ENCODE data around the gene STRA6.

Gene STRA6

GRCh38 chr15:74209560-74209958 lies 7.0 kb upstream of the STRA6 start:
- Histone ChIP-seq H3K27ac (ENCODE audit: low read depth, low read length) (no peak overlapping the region), H3K27me3 (ENCODE audit: control insufficient read depth, insufficient read depth, low read length) (no peaks in the 10 kb centered on the region), H3K4me1 (ENCODE audit: control insufficient read depth, insufficient read depth, low read length) (no peaks in the 10 kb centered on the region), H3K9ac (ENCODE audit: low read length) (no peak overlapping the region), H3K4me3 (ENCODE audit: low read length) (no peak overlapping the region), H3K36me3 (ENCODE audit: control insufficient read depth, insufficient read depth, low read length) (no peaks in the 10 kb centered on the region)

GRCh38 chr15:74208901-74209559 lies 6.4 kb upstream of the STRA6 start:
- Histone ChIP-seq H3K27me3 (ENCODE audit: control insufficient read depth, insufficient read depth, low read length) (no peaks in the 10 kb centered on the region), H3K27ac (ENCODE audit: low read depth, low read length) (no peak overlapping the region), H3K36me3 (ENCODE audit: control insufficient read depth, insufficient read depth, low read length) (no peaks in the 10 kb centered on the region), H3K4me3 (ENCODE audit: low read length) (no peak overlapping the region), H3K9ac (ENCODE audit: low read length) (no peak overlapping the region), H3K4me1 (ENCODE audit: control insufficient read depth, insufficient read depth, low read length) (no peaks in the 10 kb centered on the region)

GRCh38 chr15:74208496-74208895 lies 5.9 kb upstream of the STRA6 start:
- no peak overlapping the region for H3K4me3 ChIP-seq (ENCODE audit: low read length)
- no peak overlapping the region for H3K27ac ChIP-seq (ENCODE audit: low read depth, low read length)
- H3K27me3 ChIP-seq (ENCODE audit: control insufficient read depth, insufficient read depth, low read length) = no peaks in the 10 kb centered on the region
- H3K9ac ChIP-seq (ENCODE audit: low read length) = no peak overlapping the region
- H3K4me1 ChIP-seq (ENCODE audit: control insufficient read depth, insufficient read depth, low read length) = no peaks in the 10 kb centered on the region
- no peaks in the 10 kb centered on the region for H3K36me3 ChIP-seq (ENCODE audit: control insufficient read depth, insufficient read depth, low read length)

- H3K27ac ChIP-seq (ENCODE audit: low read depth, low read length) = no peak overlapping the region
- H3K9ac ChIP-seq (ENCODE audit: low read length) = no peak overlapping the region
- H3K27me3 ChIP-seq (ENCODE audit: control insufficient read depth, insufficient read depth, low read length) = no peaks in the 10 kb centered on the region
- no peaks in the 10 kb centered on the region for H3K36me3 ChIP-seq (ENCODE audit: control insufficient read depth, insufficient read depth, low read length)
- H3K4me1 ChIP-seq (ENCODE audit: control insufficient read depth, insufficient read depth, low read length) = no peaks in the 10 kb centered on the region
- no peak overlapping the region for H3K4me3 ChIP-seq (ENCODE audit: low read length)
Measured at GRCh38 chr15:74207652-74208440, 5.3 kb upstream of the STRA6 start.

GRCh38 chr15:74206801-74207281 lies 4.3 kb upstream of the STRA6 start:
- Histone ChIP-seq H3K4me1 (ENCODE audit: control insufficient read depth, insufficient read depth, low read length) (no peaks in the 10 kb centered on the region), H3K9ac (ENCODE audit: low read length) (no peak overlapping the region), H3K27me3 (ENCODE audit: control insufficient read depth, insufficient read depth, low read length) (peaks cover under 1% of the 10 kb centered on the region), H3K4me3 (ENCODE audit: low read length) (no peak overlapping the region), H3K27ac (ENCODE audit: low read depth, low read length) (no peak overlapping the region), H3K36me3 (ENCODE audit: control insufficient read depth, insufficient read depth, low read length) (no peaks in the 10 kb centered on the region)

GRCh38 chr15:74205582-74205947 lies 3.0 kb upstream of the STRA6 start:
- Histone ChIP-seq H3K4me1 (ENCODE audit: control insufficient read depth, insufficient read depth, low read length) (peaks cover 2% of the 10 kb centered on the region), H3K27me3 (ENCODE audit: control insufficient read depth, insufficient read depth, low read length) (peaks cover 3% of the 10 kb centered on the region), H3K36me3 (ENCODE audit: control insufficient read depth, insufficient read depth, low read length) (no peaks in the 10 kb centered on the region), H3K27ac (ENCODE audit: low read depth, low read length) (no peak overlapping the region), H3K4me3 (ENCODE audit: low read length) (no peak overlapping the region), H3K9ac (ENCODE audit: low read length) (no peak overlapping the region)

DNA sequence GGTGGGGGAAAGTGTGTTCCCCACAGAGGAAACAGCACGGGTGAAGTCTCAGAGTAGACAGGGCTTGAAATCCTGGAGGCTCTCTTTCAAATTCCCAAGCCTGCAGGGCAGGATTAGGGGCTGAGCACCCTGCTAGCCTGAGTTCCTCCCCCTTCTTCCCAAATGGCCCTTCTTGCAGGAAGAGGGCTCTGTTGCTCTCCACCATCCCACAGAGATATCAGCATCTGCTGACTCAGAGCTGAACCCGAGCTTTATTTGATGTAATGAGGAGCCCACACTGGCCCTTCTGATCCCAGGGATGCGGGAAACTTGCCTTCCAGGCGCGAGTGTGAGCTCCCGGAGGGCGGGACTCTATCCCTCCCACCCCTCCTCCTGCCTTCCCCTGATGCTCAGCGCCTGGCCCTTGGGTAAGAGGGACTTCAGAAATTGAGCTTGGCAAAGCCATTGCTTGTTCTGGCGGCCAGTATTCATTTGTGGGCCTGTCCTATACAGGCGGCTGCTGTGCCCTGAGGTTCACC lies 1.4 kb upstream of the STRA6 start:
- no peak overlapping the region for H3K27ac ChIP-seq (ENCODE audit: low read depth, low read length)
- H3K4me1 ChIP-seq (ENCODE audit: control insufficient read depth, insufficient read depth, low read length) = peaks cover 4% of the 10 kb centered on the region
- no peaks in the 10 kb centered on the region for H3K36me3 ChIP-seq (ENCODE audit: control insufficient read depth, insufficient read depth, low read length)
- no peak overlapping the region for H3K9ac ChIP-seq (ENCODE audit: low read length)
- H3K27me3 ChIP-seq (ENCODE audit: control insufficient read depth, insufficient read depth, low read length) = peaks cover 3% of the 10 kb centered on the region
- no peak overlapping the region for H3K4me3 ChIP-seq (ENCODE audit: low read length)

DNA sequence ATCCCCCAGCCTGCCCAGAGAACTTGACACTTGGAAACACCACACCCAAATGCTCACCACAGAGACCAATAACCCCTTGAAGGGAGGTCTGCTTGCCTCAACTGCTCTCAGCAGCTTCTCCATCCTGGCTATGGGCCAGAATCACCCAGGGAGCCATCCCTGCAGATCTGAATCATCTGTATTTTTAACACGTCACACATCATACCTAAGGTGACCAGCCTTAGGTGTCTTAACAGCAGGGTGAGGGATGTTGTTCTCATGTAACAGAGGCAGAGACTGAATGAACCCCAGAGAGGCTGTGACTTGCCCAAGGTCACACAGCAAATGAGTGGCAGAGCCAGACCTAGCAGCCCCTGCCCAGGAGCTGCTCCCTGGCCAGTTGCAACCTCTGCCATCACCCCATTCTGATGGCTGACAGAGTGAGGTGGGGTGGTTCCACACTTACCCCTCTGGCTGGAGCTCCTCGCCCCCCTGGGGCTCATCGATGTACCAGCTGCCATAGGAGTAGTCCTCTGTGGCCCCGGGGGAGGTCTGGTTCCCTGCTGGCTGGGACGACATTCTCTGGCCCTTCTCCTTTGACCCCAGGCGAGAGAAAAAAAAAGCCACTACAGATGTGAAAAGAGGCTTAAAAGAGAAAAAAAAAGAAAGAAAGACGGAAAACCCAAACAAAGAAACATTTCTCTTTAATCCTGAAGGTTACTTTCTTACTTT lies 722 bp downstream of the STRA6 start:
- Histone ChIP-seq H3K4me1 (ENCODE audit: control insufficient read depth, insufficient read depth, low read length) (peaks cover 4% of the 10 kb centered on the region), H3K27ac (ENCODE audit: low read depth, low read length) (no peak overlapping the region), H3K27me3 (ENCODE audit: control insufficient read depth, insufficient read depth, low read length) (peaks cover 3% of the 10 kb centered on the region), H3K36me3 (ENCODE audit: control insufficient read depth, insufficient read depth, low read length) (no peaks in the 10 kb centered on the region), H3K4me3 (ENCODE audit: low read length) (no peak overlapping the region), H3K9ac (ENCODE audit: low read length) (no peak overlapping the region)

- peaks cover 3% of the 10 kb centered on the region for H3K27me3 ChIP-seq (ENCODE audit: control insufficient read depth, insufficient read depth, low read length)
- no peaks in the 10 kb centered on the region for H3K36me3 ChIP-seq (ENCODE audit: control insufficient read depth, insufficient read depth, low read length)
- H3K9ac ChIP-seq (ENCODE audit: low read length) = no peak overlapping the region
- H3K27ac ChIP-seq (ENCODE audit: low read depth, low read length) = no peak overlapping the region
- peaks cover 4% of the 10 kb centered on the region for H3K4me1 ChIP-seq (ENCODE audit: control insufficient read depth, insufficient read depth, low read length)
- no peak overlapping the region for H3K4me3 ChIP-seq (ENCODE audit: low read length)
Measured at GRCh38 chr15:74200871-74201419, 1.6 kb downstream of the STRA6 start.

GRCh38 chr15:74200412-74200815 lies 2.2 kb downstream of the STRA6 start:
- peaks cover 3% of the 10 kb centered on the region for H3K27me3 ChIP-seq (ENCODE audit: control insufficient read depth, insufficient read depth, low read length)
- no peak overlapping the region for H3K4me3 ChIP-seq (ENCODE audit: low read length)
- H3K27ac ChIP-seq (ENCODE audit: low read depth, low read length) = no peak overlapping the region
- H3K36me3 ChIP-seq (ENCODE audit: control insufficient read depth, insufficient read depth, low read length) = no peaks in the 10 kb centered on the region
- peaks cover 4% of the 10 kb centered on the region for H3K4me1 ChIP-seq (ENCODE audit: control insufficient read depth, insufficient read depth, low read length)
- H3K9ac ChIP-seq (ENCODE audit: low read length) = no peak overlapping the region

DNA sequence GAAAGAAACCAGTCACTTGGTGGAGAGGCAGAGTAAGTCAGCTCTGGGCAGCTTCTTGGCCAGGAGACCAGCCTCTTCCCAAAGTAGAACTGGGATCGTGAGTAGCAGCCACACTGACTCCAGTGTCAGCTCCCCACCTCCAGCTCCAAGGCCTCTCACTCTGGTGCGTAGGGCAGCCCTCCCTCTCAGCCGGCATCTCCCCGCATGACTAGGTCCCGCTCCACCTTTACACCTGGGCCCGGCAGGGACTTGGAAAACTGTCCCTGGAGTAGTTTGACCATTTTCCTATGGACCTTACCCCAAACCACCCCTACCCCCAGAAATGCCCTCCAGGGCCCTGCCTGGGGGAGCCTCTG lies 3.3 kb downstream of the STRA6 start:
- no peaks in the 10 kb centered on the region for H3K36me3 ChIP-seq (ENCODE audit: control insufficient read depth, insufficient read depth, low read length)
- peaks cover 3% of the 10 kb centered on the region for H3K27me3 ChIP-seq (ENCODE audit: control insufficient read depth, insufficient read depth, low read length)
- H3K4me1 ChIP-seq (ENCODE audit: control insufficient read depth, insufficient read depth, low read length) = peaks cover 4% of the 10 kb centered on the region
- H3K9ac ChIP-seq (ENCODE audit: low read length) = no peak overlapping the region
- H3K4me3 ChIP-seq (ENCODE audit: low read length) = no peak overlapping the region
- no peak overlapping the region for H3K27ac ChIP-seq (ENCODE audit: low read depth, low read length)
